ENCODE results near the gene TOGARAM2.

DNA sequence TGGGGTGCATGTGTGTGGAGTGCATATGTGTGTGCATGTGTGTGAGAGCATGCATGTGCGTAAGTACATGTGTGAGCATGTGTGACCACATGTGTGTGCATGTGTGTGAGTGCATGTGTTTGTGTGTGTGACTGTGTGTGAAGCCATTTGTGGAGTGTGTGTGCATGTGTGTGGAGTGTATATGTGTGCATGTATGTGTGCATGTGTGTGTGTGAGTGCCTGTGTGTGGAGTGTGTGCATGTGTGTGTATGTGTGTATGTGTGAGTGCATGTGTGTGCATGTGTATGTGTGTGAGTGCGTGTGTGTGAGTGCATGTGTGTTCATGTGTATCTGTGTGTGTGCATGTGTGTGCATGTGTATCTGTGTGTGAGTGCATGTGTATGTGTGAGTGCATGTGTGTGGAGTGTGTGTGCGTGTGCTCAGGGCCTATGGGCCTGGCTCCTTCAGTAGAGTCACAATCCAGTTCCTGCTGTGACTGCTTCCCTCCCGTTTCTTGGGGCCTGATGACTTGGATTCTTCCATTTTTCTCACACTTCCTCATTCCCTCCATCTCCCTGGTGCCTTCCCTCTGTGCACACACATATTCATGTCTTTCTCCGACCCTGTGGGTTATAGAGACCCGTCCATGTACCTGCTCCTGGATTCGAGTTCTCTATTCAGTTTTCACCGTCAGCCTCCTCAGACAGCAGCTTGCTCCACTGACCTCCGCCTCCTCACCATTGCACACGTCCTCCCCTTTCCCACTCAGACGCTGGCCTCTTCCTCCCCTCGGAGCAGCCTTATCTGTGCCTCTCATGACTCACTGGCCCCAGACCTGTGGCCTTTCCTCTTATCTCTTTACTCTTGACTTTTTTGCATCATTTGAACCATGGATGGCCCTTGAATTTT is 25.2 kb downstream of the TOGARAM2 start:
- TF ChIP-seq, protein P1, sequence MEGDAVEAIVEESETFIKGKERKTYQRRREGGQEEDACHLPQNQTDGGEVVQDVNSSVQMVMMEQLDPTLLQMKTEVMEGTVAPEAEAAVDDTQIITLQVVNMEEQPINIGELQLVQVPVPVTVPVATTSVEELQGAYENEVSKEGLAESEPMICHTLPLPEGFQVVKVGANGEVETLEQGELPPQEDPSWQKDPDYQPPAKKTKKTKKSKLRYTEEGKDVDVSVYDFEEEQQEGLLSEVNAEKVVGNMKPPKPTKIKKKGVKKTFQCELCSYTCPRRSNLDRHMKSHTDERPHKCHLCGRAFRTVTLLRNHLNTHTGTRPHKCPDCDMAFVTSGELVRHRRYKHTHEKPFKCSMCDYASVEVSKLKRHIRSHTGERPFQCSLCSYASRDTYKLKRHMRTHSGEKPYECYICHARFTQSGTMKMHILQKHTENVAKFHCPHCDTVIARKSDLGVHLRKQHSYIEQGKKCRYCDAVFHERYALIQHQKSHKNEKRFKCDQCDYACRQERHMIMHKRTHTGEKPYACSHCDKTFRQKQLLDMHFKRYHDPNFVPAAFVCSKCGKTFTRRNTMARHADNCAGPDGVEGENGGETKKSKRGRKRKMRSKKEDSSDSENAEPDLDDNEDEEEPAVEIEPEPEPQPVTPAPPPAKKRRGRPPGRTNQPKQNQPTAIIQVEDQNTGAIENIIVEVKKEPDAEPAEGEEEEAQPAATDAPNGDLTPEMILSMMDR (conservative IDR thresholded peaks at IDR 0.05; ENCODE audit: low read depth in 2 of 2): no peak
- no peak for TF ChIP-seq EZH2 (IDR thresholded peaks at IDR 0.05; ENCODE audit: low read depth, unreplicated experiment)
- no peak for TF ChIP-seq POLR2AphosphoS5 (IDR thresholded peaks at IDR 0.05; ENCODE audit: low read depth)
- no peak for TF ChIP-seq ZNF114 (CRISPR knock-in tag; IDR thresholded peaks at IDR 0.05)
- TF ChIP-seq CREB1 (CRISPR knock-in tag; IDR thresholded peaks at IDR 0.05; ENCODE audit: low read depth): no peak
- no peak for TF ChIP-seq ZNF331 (CRISPR knock-in tag; IDR thresholded peaks at IDR 0.05; ENCODE audit: low read depth)

All from GM23338 (cell line).